Gastrocnemius medialis (tissue), 4 donors: ENCODE results near the gene MCEMP1. TPM values are rescaled to one million over a fixed set of nuclear protein-coding genes. Genes with fewer than 3 reads are reported as not detected.

Source experiments
- ATAC-seq, 2 donors: fragments of 150-250 bp; one replicate each; pipeline ENCODE4 v1.9.1; 2016
- DNase-seq, 2 donors: peaks; one replicate each; pipeline ENCODE4 v3.0.0-alpha.2; 2019
- H3K27ac ChIP-seq, 4 donors: fragments of 200-600 bp; sonication (generic); 1 replicate in 1 of 4; 2 replicates in 3 of 4; pipeline ENCODE4 v1.5.1; 2016 to 2018; ENCODE audit warnings: mild to moderate bottlenecking in 2 of 4, moderate library complexity in 1 of 4
- H3K27me3 ChIP-seq, 3 donors: fragments of 200-600 bp; sonication (generic) in 2 of 3; 1 replicate in 1 of 3; 2 replicates in 2 of 3; pipeline versions ENCODE4 v1.5.1 to v1.6.0; 2016 to 2019; ENCODE audit warnings: mild to moderate bottlenecking in 1 of 3, moderate library complexity in 1 of 3
- H3K36me3 ChIP-seq, 2 donors: fragments of 200-600 bp; sonication (generic) in 1 of 2; one replicate each; pipeline ENCODE4 v1.5.1; 2017 to 2018
- H3K4me1 ChIP-seq, 2 donors: fragments of 200-600 bp; sonication (generic) in 1 of 2; one replicate each; pipeline ENCODE4 v1.5.1; 2016 to 2017; ENCODE audit warnings: mild to moderate bottlenecking in 2 of 2
- H3K4me3 ChIP-seq, 4 donors: fragments of 200-600 bp; sonication (generic) in 3 of 4; 1 replicate in 1 of 4; 2 replicates in 3 of 4; pipeline ENCODE4 v1.5.1; 2016 to 2019; ENCODE audit warnings: mild to moderate bottlenecking in 2 of 4
- H3K9me3 ChIP-seq, 3 donors: fragments of 200-600 bp; sonication (generic) in 2 of 3; 1 replicate in 1 of 3; 2 replicates in 2 of 3; pipeline ENCODE4 v1.5.1; 2016 to 2019
- POLR2A ChIP-seq, 2 donors: fragments of 450-650 bp; IDR thresholded peaks; one replicate each; pipeline ENCODE4 v1.6.1; 2017; ENCODE audit warnings: antibody characterized with exemption in 2 of 2, mild to moderate bottlenecking in 2 of 2, moderate library complexity in 2 of 2
- in situ Hi-C, 4 donors: fragments of 200-750 bp; cut with MboI; loops; one replicate each; pipeline versions ENCODE4 v1.15.0 to v1.8.0; 2017; ENCODE audit warnings: low sequenced_read_pairs in 4 of 4
- intact Hi-C: fragments of 100-400 bp; cut with DNase I; formaldehyde crosslinking; loops from one replicate; pipeline ENCODE4 v1.15.1; 2023; ENCODE audit warnings: low total_unique reads
- total RNA-seq, 4 donors: library from RNA; depleted of rRNA; stranded (reverse); fragments of >200 nt; gene quantifications; one replicate each; pipeline versions ENCODE4 v1.1.0 to v1.2.3, GENCODE V29; 2016
- TF ChIP-seq, protein P1 (sequence below), 5 experiments: fragments of 450-650 bp in 3 of 5; fragments of 200-600 bp in 2 of 5; sonication (generic) in 2 of 5; IDR thresholded peaks in 4 of 5; conservative IDR thresholded peaks in 1 of 5; 1 replicate in 4 of 5; 2 replicates in 1 of 5; pipeline ENCODE4 v1.5.1; 2016 to 2019; ENCODE audit warnings: antibody characterized with exemption in 5 of 5, mild to moderate bottlenecking in 3 of 5, moderate library complexity in 3 of 5

The MCEMP1 gene
- total RNA-seq, 4 donors from 2014 or later: 0.16 to 1.2 TPM; not detected in 2

DNA sequence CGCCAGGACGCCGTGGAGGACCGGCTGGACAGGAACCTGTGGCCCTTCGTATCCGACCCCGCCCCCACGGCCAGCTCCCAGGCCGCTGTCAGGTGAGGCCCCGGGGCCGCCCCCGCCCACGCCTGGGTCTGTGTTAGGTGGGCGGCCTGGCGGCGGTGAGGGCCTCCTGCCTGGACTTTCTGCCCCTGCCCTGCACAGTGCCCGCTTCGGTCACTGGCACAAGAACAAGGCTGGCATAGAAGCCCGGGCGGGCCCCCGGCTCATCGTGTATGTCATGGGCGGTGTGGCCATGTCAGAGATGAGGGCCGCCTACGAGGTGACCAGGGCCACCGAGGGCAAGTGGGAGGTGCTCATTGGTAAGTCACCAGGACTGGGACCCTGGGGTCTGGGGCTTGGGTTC lies 29.7 kb upstream of the MCEMP1 start:
- H3K27me3 ChIP-seq: peaks cover 0 to 2% (median 0%) of the 10 kb centered on the region in 3 donors
- ATAC-seq (no peak), DNase-seq (no peak)
- intact Hi-C loops: no loop called here
- no peaks in the 10 kb centered on the region for H3K9me3 ChIP-seq
- no peaks in the 10 kb centered on the region for H3K4me1 ChIP-seq
- no peaks in the 10 kb centered on the region for H3K36me3 ChIP-seq
- no peak overlapping the region for H3K27ac ChIP-seq
- TF ChIP-seq POLR2A (IDR thresholded peaks at IDR 0.05): no peak
- TF ChIP-seq, protein P1, sequence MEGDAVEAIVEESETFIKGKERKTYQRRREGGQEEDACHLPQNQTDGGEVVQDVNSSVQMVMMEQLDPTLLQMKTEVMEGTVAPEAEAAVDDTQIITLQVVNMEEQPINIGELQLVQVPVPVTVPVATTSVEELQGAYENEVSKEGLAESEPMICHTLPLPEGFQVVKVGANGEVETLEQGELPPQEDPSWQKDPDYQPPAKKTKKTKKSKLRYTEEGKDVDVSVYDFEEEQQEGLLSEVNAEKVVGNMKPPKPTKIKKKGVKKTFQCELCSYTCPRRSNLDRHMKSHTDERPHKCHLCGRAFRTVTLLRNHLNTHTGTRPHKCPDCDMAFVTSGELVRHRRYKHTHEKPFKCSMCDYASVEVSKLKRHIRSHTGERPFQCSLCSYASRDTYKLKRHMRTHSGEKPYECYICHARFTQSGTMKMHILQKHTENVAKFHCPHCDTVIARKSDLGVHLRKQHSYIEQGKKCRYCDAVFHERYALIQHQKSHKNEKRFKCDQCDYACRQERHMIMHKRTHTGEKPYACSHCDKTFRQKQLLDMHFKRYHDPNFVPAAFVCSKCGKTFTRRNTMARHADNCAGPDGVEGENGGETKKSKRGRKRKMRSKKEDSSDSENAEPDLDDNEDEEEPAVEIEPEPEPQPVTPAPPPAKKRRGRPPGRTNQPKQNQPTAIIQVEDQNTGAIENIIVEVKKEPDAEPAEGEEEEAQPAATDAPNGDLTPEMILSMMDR (IDR thresholded peaks at IDR 0.05 in 4 of 5, conservative IDR thresholded peaks at IDR 0.05 in 1 of 5): no peak
- no peak overlapping the region for H3K4me3 ChIP-seq
- in situ Hi-C loops: no loop called here

DNA sequence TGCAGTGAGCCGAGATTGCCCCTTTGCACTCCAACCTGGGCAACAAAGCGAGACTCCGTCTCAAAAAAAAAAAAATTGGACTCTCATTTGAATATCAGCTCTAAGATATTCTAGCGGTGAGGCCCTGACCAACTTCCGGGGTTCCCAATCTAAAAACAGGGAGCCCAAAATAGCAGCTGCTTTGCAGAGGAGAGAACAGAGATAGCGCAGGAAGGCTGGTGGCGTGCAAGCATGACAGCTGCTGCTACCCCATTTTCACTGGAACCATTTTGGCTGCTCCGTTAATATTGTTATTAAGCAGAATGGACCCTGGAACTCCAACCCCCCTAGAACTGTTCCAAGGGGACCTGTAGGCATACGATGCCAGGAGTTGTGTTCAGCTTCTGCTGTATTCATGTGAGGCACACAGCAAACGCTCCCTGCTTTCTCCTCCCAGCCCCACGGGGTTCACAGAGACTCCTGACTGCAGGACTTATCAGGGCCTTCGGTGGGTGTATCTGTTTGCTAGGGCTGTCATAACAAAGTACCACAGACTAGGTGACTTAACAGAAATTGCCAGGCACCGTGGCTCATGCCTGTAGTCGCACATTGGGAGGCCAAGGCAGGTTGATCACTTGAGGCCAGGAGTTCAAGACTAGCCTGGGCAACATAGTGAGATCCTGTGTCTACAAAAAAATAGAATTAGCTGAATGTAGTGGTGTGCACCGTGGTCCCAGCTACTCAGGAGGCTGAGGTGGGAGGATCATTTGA lies 28.4 kb upstream of the MCEMP1 start:
- no peak for ATAC-seq
- intact Hi-C loops: no loop called here
- no peak for TF ChIP-seq POLR2A (IDR thresholded peaks at IDR 0.05)
- TF ChIP-seq, protein P1 (IDR thresholded peaks at IDR 0.05 in 4 of 5, conservative IDR thresholded peaks at IDR 0.05 in 1 of 5): no peak
- in situ Hi-C loops: no loop called here
- DNase-seq: no peak
- no peaks in the 10 kb centered on the region for H3K9me3 ChIP-seq
- peaks cover 0 to 2% (median 0%) of the 10 kb centered on the region in 3 donors for H3K27me3 ChIP-seq
- no peak overlapping the region for H3K4me3 ChIP-seq
- H3K27ac ChIP-seq: no peak overlapping the region
- no peaks in the 10 kb centered on the region for H3K36me3 ChIP-seq
- H3K4me1 ChIP-seq: peaks cover 0 to 4% of the 10 kb centered on the region in 2 donors

DNA sequence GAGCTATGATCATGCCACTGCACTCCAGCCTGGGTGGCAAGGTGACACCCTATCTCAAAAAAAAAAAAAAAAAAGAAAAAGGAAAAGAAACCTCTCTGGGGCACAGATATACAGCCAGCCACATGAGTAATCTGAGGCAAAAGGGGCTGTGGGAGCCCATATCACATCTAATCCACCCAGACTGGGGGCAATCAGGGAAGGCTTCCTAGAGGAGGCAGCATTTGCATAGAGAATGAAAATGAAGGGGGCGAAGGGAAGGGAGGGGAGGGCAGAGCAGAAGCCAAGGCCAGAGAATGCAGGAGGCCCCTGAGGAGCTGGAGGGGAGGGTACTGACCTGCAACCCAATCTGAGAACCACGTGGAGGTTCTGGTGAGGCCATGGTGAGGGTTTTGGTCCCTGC lies 26.7 kb upstream of the MCEMP1 start:
- Histone ChIP-seq H3K36me3 (no peaks in the 10 kb centered on the region), H3K27ac (no peak overlapping the region), H3K4me3 (no peak overlapping the region), H3K9me3 (no peaks in the 10 kb centered on the region), H3K27me3 (peaks cover 0 to 1% (median 0%) of the 10 kb centered on the region in 3 donors), H3K4me1 (peaks cover 0 to 4% of the 10 kb centered on the region in 2 donors)
- DNase-seq (no peak), ATAC-seq (no peak)
- TF ChIP-seq, protein P1 (IDR thresholded peaks at IDR 0.05 in 4 of 5, conservative IDR thresholded peaks at IDR 0.05 in 1 of 5): no peak
- TF ChIP-seq POLR2A (IDR thresholded peaks at IDR 0.05): no peak
- in situ Hi-C loops: loop anchor here in 1 of 4 donors (10.0 kb wide), 1 partner anchor 155 kb away; no protein-coding TSS in a partner anchor
- intact Hi-C loops: no loop called here

DNA sequence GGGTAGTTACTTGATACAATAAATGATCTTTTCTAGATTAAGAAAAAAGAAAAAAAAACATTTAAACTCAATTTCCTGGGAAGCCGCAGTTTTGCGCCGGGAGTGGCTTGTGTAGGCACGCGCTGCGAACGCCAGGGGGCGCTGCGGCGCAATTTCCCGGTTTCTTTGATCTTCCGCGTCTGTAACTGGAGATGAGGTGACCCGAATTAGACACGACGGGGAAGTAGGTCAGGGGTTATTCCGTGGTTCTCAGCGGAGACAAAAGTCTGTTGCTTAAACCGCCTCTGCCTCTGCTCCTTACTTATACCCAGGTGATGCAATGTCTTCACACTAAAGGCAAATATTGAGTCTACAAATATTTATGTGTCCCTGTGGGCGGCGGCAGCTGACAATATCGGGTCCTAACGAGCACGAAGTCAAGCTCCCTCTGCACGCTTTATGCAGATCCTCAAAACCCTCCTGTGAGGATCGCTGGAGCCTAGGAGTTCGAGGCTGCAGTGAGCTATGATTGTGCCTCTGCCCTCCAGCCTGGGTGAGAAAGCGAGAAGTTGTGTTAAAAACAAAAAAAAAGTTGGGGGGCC lies 24.7 kb upstream of the MCEMP1 start:
- peak; percentile 100 for ATAC-seq
- Histone ChIP-seq H3K36me3 (no peaks in the 10 kb centered on the region), H3K9me3 (no peaks in the 10 kb centered on the region), H3K4me1 (peaks cover 0 to 4% of the 10 kb centered on the region in 2 donors), H3K27me3 (no peaks in the 10 kb centered on the region), H3K27ac (peak overlapping the region; percentile 50 to 84 (median 70)), H3K4me3 (peak overlapping the region in 2 of 4 donors; percentile 15 to 34)
- DNase-seq: peak; percentile 74 to 88
- intact Hi-C loops: loop anchor here (1.0 kb wide), 2 partner anchors 23 to 28 kb away; partner anchors contain the start of genes PET100, TRAPPC5 and XAB2
- no peak for TF ChIP-seq POLR2A (IDR thresholded peaks at IDR 0.05)
- TF ChIP-seq, protein P1 (IDR thresholded peaks at IDR 0.05 in 4 of 5, conservative IDR thresholded peaks at IDR 0.05 in 1 of 5): peak; percentile 93 to 99 (median 98)
- in situ Hi-C loops: loop anchor here in 1 of 4 donors (10.0 kb wide), 1 partner anchor 153 kb away; no protein-coding TSS in a partner anchor
